Testis (tissue), 3 donors: Measurements from ENCODE around the gene GOLT1A. TPM values are rescaled to one million over a fixed set of nuclear protein-coding genes. Genes with fewer than 3 reads are reported as not detected.

Experiments
- DNase-seq: peaks from one replicate; pipeline ENCODE4 v3.0.0-alpha.2; 2019
- H3K27ac ChIP-seq, 2 donors: fragments of 200-600 bp; sonication (generic); one replicate each; pipeline ENCODE4 v1.5.1; 2019
- H3K27me3 ChIP-seq: fragments of 200-600 bp; sonication (generic); one replicate; pipeline ENCODE4 v1.5.1; 2019
- H3K36me3 ChIP-seq: fragments of 200-600 bp; sonication (generic); one replicate; pipeline ENCODE4 v1.5.1; 2017; ENCODE audit warnings: low read depth; ENCODE audit errors: missing control alignments
- H3K4me1 ChIP-seq: fragments of 200-600 bp; sonication (generic); one replicate; pipeline ENCODE4 v1.5.1; 2019
- H3K4me3 ChIP-seq, 2 donors: fragments of 200-600 bp; sonication (generic); one replicate each; pipeline ENCODE4 v1.5.1; 2017 to 2019
- H3K9me3 ChIP-seq: fragments of 200-600 bp; sonication (generic); one replicate; pipeline ENCODE4 v1.5.1; 2017
- POLR2A ChIP-seq: fragments of 450-650 bp; IDR thresholded peaks from one replicate; pipeline ENCODE4 v1.6.1; 2017; ENCODE audit warnings: antibody characterized with exemption, mild to moderate bottlenecking, moderate library complexity
- WGBS, 2 donors: methylation state at CpG; one replicate each; pipeline ENCODE4 v1.1.5; 2018; 5-methylcytosine and 5-hydroxymethylcytosine counted together
- intact Hi-C: fragments of 100-400 bp; cut with DNase I; formaldehyde crosslinking; loops from one replicate; pipeline ENCODE4 v1.15.1; 2023; ENCODE audit warnings: low total_unique reads
- polyA plus RNA-seq: library from polyadenylated mRNA; stranded (reverse); fragments of 350-450 nt; fragmentation: Illumina TruSeq; extraction: RNeasy Lipid Tissue Mini Kit (QIAGEN cat#74804); gene quantifications from one replicate; pipeline ENCODE4 v1.2.3, GENCODE V29; 2014; ENCODE audit warnings: low read depth, low replicate concordance; ENCODE audit not compliant: insufficient read depth
- total RNA-seq, 2 donors: library from RNA; depleted of rRNA; stranded (reverse); fragments of >200 nt; gene quantifications; one replicate each; pipeline ENCODE4 v1.2.3, GENCODE V29; 2016
- TF ChIP-seq, protein P1 (sequence below), 3 experiments: fragments of 450-650 bp in 2 of 3; fragments of 200-600 bp in 1 of 3; sonication (generic) in 1 of 3; IDR thresholded peaks; one replicate each; pipeline ENCODE4 v1.5.1; 2016 to 2019; ENCODE audit warnings: antibody characterized with exemption in 3 of 3, mild to moderate bottlenecking in 2 of 3, moderate library complexity in 1 of 3

GOLT1A gene
- total and polyA plus RNA-seq, 3 donors from 2014 or later, result 1.5 to 6.8 (median 2.2) TPM

- no peaks in the 10 kb centered on the region for H3K27me3 ChIP-seq
- no peak overlapping the region for H3K4me3 ChIP-seq
- no peaks in the 10 kb centered on the region for H3K9me3 ChIP-seq
- H3K4me1 ChIP-seq, result peaks cover 15% of the 10 kb centered on the region
- TF ChIP-seq, protein P1, sequence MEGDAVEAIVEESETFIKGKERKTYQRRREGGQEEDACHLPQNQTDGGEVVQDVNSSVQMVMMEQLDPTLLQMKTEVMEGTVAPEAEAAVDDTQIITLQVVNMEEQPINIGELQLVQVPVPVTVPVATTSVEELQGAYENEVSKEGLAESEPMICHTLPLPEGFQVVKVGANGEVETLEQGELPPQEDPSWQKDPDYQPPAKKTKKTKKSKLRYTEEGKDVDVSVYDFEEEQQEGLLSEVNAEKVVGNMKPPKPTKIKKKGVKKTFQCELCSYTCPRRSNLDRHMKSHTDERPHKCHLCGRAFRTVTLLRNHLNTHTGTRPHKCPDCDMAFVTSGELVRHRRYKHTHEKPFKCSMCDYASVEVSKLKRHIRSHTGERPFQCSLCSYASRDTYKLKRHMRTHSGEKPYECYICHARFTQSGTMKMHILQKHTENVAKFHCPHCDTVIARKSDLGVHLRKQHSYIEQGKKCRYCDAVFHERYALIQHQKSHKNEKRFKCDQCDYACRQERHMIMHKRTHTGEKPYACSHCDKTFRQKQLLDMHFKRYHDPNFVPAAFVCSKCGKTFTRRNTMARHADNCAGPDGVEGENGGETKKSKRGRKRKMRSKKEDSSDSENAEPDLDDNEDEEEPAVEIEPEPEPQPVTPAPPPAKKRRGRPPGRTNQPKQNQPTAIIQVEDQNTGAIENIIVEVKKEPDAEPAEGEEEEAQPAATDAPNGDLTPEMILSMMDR (IDR thresholded peaks at IDR 0.05), result no peak
- no peak for TF ChIP-seq POLR2A
- H3K36me3 ChIP-seq, result no peaks in the 10 kb centered on the region
- DNase-seq, result no peak
- intact Hi-C loops, result loop anchor here (5.0 kb wide), 1 partner anchor 151 kb away; no protein-coding TSS in a partner anchor
- no peak overlapping the region for H3K27ac ChIP-seq
- 83 to 94% methylated on average over 7 of the region's 7 CpGs for WGBS, 2 donors
Observed at GRCh38 chr1:204211046-204211445, 2.7 kb downstream of the GOLT1A start.

GRCh38 chr1:204207136-204207616 is 6.6 kb downstream of the GOLT1A start:
- 28 to 34% methylated on average over 13 of the region's 13 CpGs for WGBS, 2 donors
- H3K27me3 ChIP-seq, result no peaks in the 10 kb centered on the region
- no peak overlapping the region for H3K4me3 ChIP-seq
- H3K4me1 ChIP-seq, result peaks cover 12% of the 10 kb centered on the region
- no peak overlapping the region for H3K27ac ChIP-seq
- peak; percentile 75 for DNase-seq
- no peaks in the 10 kb centered on the region for H3K36me3 ChIP-seq
- TF ChIP-seq, protein P1 (IDR thresholded peaks at IDR 0.05), result peak; percentile 46 to 89 (median 69)
- no peak for TF ChIP-seq POLR2A
- intact Hi-C loops, result no loop called here
- H3K9me3 ChIP-seq, result no peaks in the 10 kb centered on the region

GRCh38 chr1:204206121-204206520 is 7.7 kb downstream of the GOLT1A start:
- H3K36me3 ChIP-seq, result no peaks in the 10 kb centered on the region
- no peak overlapping the region for H3K27ac ChIP-seq
- peaks cover 12% of the 10 kb centered on the region for H3K4me1 ChIP-seq
- DNase-seq, result no peak
- TF ChIP-seq POLR2A, result no peak
- TF ChIP-seq, protein P1 (IDR thresholded peaks at IDR 0.05), result peak in 1 of 3 experiments; percentile 29
- no peak overlapping the region for H3K4me3 ChIP-seq
- 66 to 72% methylated on average over 2 of the region's 2 CpGs for WGBS, 2 donors
- intact Hi-C loops, result no loop called here
- H3K9me3 ChIP-seq, result no peaks in the 10 kb centered on the region
- H3K27me3 ChIP-seq, result no peaks in the 10 kb centered on the region

DNA sequence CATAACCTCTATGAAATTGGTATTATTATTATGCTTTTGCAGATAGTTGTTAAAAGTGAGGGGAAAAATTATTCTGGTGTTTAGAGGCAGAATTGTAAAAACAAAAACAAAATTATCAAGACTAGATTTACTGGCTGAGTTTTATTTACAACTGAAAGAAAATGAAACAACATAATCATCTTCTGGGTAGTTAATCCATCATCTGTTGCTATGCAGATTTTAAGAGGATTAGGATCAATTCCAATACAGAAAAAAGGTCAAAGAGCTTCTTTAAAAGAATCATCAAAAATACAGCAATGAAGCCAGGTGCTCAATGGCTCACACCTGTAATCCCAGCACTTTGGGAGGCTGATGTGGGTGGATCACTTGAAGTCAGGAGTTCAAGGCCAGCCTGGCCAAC is 8.3 kb downstream of the GOLT1A start:
- no peaks in the 10 kb centered on the region for H3K36me3 ChIP-seq
- H3K27me3 ChIP-seq, result no peaks in the 10 kb centered on the region
- no peak for DNase-seq
- no peak overlapping the region for H3K27ac ChIP-seq
- intact Hi-C loops, result no loop called here
- H3K4me1 ChIP-seq, result peaks cover 12% of the 10 kb centered on the region
- no peaks in the 10 kb centered on the region for H3K9me3 ChIP-seq
- no peak for TF ChIP-seq POLR2A
- TF ChIP-seq, protein P1 (IDR thresholded peaks at IDR 0.05), result no peak
- no peak overlapping the region for H3K4me3 ChIP-seq

DNA sequence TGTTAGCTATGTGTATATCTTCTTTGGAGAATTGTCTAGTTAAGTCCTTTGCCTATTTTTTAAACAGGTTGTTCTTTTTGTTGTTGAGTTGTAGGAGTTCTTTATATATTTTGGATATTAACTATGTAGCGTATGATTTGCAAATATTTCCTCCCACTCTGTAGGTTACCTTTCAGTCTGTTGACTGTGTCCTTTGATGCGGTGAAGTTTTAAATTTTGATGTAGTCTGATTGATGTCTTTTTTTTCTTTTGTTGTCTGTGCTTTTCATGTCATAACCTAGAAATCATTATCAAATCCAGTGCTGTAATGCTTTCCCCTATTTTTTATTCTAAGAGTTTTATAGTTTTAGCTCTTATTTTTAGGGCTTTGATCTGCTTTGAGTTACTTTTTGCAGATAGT is 8.8 kb downstream of the GOLT1A start:
- DNase-seq, result no peak
- Histone ChIP-seq H3K4me3 (no peak overlapping the region), H3K9me3 (no peaks in the 10 kb centered on the region), H3K36me3 (no peaks in the 10 kb centered on the region), H3K27ac (no peak overlapping the region), H3K4me1 (peaks cover 12% of the 10 kb centered on the region), H3K27me3 (no peaks in the 10 kb centered on the region)
- WGBS, 2 donors, result 96 to 97% methylated on average over 2 of the region's 2 CpGs
- TF ChIP-seq, protein P1 (IDR thresholded peaks at IDR 0.05), result no peak
- TF ChIP-seq POLR2A, result no peak
- intact Hi-C loops, result no loop called here
